SU-DHL-6 (cell line): ENCODE measurements around the gene HPSE.
"Not testable (repeated sequence)": the region's sequence is repeated elsewhere in the genome, so short reads cannot be mapped to it uniquely, and the experiment has no call there.

Experiments
- H2AFZ ChIP-seq: fragments of 200-600 bp; sonication (generic); 2 replicates; pipeline ENCODE4 v1.6.1; 2014; ENCODE audit warnings: low read depth, mild to moderate bottlenecking, moderate library complexity, mixed read lengths, antibody characterized with exemption, low read length; ENCODE audit not compliant: severe bottlenecking
- H3F3A ChIP-seq: fragments of 200-600 bp; shearing (Covaris generic); 2 replicates; pipeline ENCODE4 v1.6.0; 2016; ENCODE audit warnings: antibody characterized with exemption, mild to moderate bottlenecking; ENCODE audit not compliant: insufficient read depth
- H3K27ac ChIP-seq: fragments of 200-600 bp; sonication (generic); 2 replicates; pipeline ENCODE4 v1.5.1; 2016; ENCODE audit warnings: low read depth, mild to moderate bottlenecking, low read length, moderate library complexity, mixed read lengths
- H3K27me3 ChIP-seq: fragments of 200-600 bp; sonication (generic), shearing (Covaris generic); 2 replicates; pipeline ENCODE4 v1.6.0; 2014; ENCODE audit warnings: mild to moderate bottlenecking, low read length
- H3K36me3 ChIP-seq: fragments of 200-600 bp; sonication (generic); 2 replicates; pipeline ENCODE4 v1.6.1; 2014; ENCODE audit warnings: mild to moderate bottlenecking, low read length, mixed read lengths
- H3K4me2 ChIP-seq: fragments of 300-600, 200-600 bp; shearing (Covaris generic), sonication (generic); 2 replicates; pipeline ENCODE4 v1.6.0; 2014; ENCODE audit warnings: low read length, low read depth, mild to moderate bottlenecking; ENCODE audit not compliant: poor library complexity, severe bottlenecking
- H3K4me3 ChIP-seq: fragments of 200-600 bp; sonication (generic); 2 replicates; pipeline ENCODE4 v1.5.1; 2014; ENCODE audit warnings: antibody characterized with exemption, low read length, mild to moderate bottlenecking, mixed read lengths; ENCODE audit not compliant: insufficient read depth, poor library complexity, severe bottlenecking
- H3K79me2 ChIP-seq: fragments of 200-600 bp; sonication (generic); 2 replicates; pipeline ENCODE4 v1.6.1; 2014; ENCODE audit warnings: mild to moderate bottlenecking, low read length, moderate library complexity; ENCODE audit not compliant: insufficient read depth
- H3K9ac ChIP-seq: fragments of 200-600 bp; sonication (generic); 2 replicates; pipeline ENCODE4 v1.7.0; 2014; ENCODE audit warnings: mild to moderate bottlenecking, low read length
- H3K9me2 ChIP-seq: fragments of 200-600 bp; sonication (generic); replicated peaks from 2 replicates; pipeline ENCODE4 v1.6.1; 2014; ENCODE audit warnings: low read length; ENCODE audit not compliant: insufficient read depth
- H3K9me3 ChIP-seq: fragments of 200-600 bp; sonication (generic); 2 replicates; pipeline ENCODE4 v1.6.1; 2014; ENCODE audit warnings: low read length, mixed read lengths; ENCODE audit not compliant: insufficient read depth
- H4K20me1 ChIP-seq: fragments of 200-600 bp; sonication (generic); 2 replicates; pipeline ENCODE4 v1.6.1; 2014; ENCODE audit warnings: low read depth, mild to moderate bottlenecking, antibody characterized with exemption, low read length, moderate library complexity, mixed read lengths
- EZH2phosphoT487 ChIP-seq: fragments of 200-600 bp; sonication (generic), shearing (Covaris generic); conservative IDR thresholded peaks from 2 replicates; pipeline ENCODE4 v1.6.1; 2018; ENCODE audit warnings: mild to moderate bottlenecking, antibody characterized with exemption, low read length, moderate library complexity, mixed read lengths
- TF ChIP-seq, protein P1 (sequence below): fragments of 200-600 bp; sonication (generic); IDR thresholded peaks from one replicate; pipeline ENCODE4 v1.5.1; 2017; ENCODE audit warnings: antibody characterized with exemption, mild to moderate bottlenecking, low read length, moderate library complexity; ENCODE audit not compliant: insufficient read depth, poor library complexity, severe bottlenecking

The HPSE gene

DNA sequence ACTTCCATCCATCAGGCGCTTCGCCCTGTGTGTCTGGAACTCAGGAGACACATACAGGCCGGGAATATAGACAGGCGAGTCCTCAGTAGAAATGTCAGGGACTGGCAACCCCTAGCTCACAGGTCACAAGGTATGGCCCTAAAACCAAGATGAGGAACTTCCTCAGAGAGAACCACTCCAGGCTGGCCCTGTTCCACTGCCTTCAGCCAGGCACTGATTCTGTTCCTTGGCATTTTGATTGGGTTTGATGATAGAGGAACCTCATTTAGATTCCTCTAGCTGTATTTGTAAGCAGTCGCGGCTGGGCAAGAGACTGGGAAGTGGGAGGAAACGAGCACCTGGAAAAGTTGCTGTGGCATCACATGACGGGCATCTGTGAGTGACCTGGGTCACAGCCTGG lies 8.1 kb downstream of the HPSE start:
- H3K27me3 ChIP-seq, result no peaks in the 10 kb centered on the region
- H3K9ac ChIP-seq, result no peak overlapping the region
- TF ChIP-seq EZH2phosphoT487, result no peak
- no peaks in the 10 kb centered on the region for H4K20me1 ChIP-seq
- no peaks in the 10 kb centered on the region for H3K79me2 ChIP-seq
- H2AFZ ChIP-seq, result no peak overlapping the region
- no peak overlapping the region for H3K27ac ChIP-seq
- no peak overlapping the region for H3K4me2 ChIP-seq
- no peaks in the 10 kb centered on the region for H3F3A ChIP-seq
- no peaks in the 10 kb centered on the region for H3K36me3 ChIP-seq
- H3K9me2 ChIP-seq, result no peaks in the 10 kb centered on the region
- no peaks in the 10 kb centered on the region for H3K9me3 ChIP-seq
- H3K4me3 ChIP-seq, result no peak overlapping the region

DNA sequence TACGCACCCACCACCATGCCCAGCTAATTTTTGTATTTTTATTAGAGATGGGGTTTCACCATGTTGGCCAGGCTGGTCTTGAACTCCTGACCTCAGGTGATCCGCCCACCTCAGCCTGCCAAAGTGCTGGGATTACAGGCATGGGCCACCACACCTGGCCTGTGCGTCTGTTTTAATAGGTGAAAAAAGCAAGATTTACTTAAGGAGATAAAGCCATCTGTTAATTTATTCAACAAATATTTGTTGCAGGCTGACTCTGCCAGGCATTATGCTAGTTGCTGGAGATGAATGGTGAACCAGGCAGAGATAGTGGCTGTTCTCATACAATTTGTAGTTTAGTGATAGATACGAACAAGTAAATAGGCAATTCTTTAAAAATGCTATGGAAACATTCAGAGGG lies 9.3 kb downstream of the HPSE start:
- H3K4me3 ChIP-seq, H3K9ac ChIP-seq, H3K79me2 ChIP-seq, H3K9me3 ChIP-seq, H3K27ac ChIP-seq, H3K9me2 ChIP-seq, H3K4me2 ChIP-seq, H3F3A ChIP-seq, H2AFZ ChIP-seq, H3K27me3 ChIP-seq, H4K20me1 ChIP-seq, H3K36me3 ChIP-seq: not testable (repeated sequence)

DNA sequence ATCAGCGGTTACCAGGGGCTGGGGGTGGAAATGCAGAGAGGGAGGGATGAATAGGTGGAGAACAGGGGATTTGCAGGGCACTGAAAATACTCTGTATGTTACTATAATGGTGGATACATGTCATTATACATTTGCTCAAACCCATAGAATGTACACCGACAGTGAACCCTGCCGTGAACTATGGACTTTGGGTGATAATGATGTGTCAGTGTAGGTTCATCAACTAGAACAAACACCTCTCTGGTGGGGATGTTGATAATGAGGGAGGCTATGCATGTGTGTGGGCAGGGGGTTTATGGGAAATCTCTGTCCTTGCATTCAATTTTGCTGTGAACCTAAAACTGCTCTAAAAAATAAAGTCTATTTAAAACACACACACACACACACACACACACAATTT lies 11.5 kb downstream of the HPSE start:
- H3K9ac ChIP-seq, result no peak overlapping the region
- no peaks in the 10 kb centered on the region for H3K9me2 ChIP-seq
- no peaks in the 10 kb centered on the region for H3F3A ChIP-seq
- H3K36me3 ChIP-seq, result no peaks in the 10 kb centered on the region
- no peaks in the 10 kb centered on the region for H4K20me1 ChIP-seq
- no peak overlapping the region for H3K4me2 ChIP-seq
- no peak overlapping the region for H2AFZ ChIP-seq
- TF ChIP-seq, protein P1, sequence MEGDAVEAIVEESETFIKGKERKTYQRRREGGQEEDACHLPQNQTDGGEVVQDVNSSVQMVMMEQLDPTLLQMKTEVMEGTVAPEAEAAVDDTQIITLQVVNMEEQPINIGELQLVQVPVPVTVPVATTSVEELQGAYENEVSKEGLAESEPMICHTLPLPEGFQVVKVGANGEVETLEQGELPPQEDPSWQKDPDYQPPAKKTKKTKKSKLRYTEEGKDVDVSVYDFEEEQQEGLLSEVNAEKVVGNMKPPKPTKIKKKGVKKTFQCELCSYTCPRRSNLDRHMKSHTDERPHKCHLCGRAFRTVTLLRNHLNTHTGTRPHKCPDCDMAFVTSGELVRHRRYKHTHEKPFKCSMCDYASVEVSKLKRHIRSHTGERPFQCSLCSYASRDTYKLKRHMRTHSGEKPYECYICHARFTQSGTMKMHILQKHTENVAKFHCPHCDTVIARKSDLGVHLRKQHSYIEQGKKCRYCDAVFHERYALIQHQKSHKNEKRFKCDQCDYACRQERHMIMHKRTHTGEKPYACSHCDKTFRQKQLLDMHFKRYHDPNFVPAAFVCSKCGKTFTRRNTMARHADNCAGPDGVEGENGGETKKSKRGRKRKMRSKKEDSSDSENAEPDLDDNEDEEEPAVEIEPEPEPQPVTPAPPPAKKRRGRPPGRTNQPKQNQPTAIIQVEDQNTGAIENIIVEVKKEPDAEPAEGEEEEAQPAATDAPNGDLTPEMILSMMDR, result no peak
- no peak for TF ChIP-seq EZH2phosphoT487
- no peak overlapping the region for H3K27ac ChIP-seq
- H3K9me3 ChIP-seq, result no peaks in the 10 kb centered on the region
- H3K4me3 ChIP-seq, result no peak overlapping the region
- H3K79me2 ChIP-seq, result no peaks in the 10 kb centered on the region
- no peaks in the 10 kb centered on the region for H3K27me3 ChIP-seq

DNA sequence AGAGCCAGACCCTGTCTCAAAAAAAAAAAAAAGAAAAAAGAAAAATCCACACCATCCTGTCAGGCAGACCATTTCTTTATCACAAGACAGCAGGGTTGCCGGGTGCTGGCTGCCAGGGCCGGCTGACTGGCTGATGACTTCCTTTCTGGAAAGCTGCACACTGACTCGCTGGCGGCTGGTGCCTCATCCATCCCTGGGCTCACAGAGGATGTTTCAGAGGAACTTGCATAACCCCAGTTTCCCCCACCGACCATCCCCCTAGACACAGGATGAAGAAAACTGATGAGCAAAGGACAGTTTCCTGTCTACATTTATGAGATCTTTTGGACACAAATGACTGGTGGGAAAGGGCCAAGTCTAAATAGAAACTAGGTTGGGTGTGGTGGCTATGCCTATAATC lies 14.1 kb downstream of the HPSE start:
- Histone ChIP-seq H3K36me3 (no peaks in the 10 kb centered on the region), H3K27me3 (no peaks in the 10 kb centered on the region), H3K9ac (no peak overlapping the region), H3F3A (no peaks in the 10 kb centered on the region), H3K4me2 (no peak overlapping the region), H4K20me1 (no peaks in the 10 kb centered on the region), H3K9me3 (no peaks in the 10 kb centered on the region), H2AFZ (no peak overlapping the region), H3K4me3 (no peak overlapping the region), H3K79me2 (no peaks in the 10 kb centered on the region), H3K9me2 (no peaks in the 10 kb centered on the region), H3K27ac (no peak overlapping the region)
- no peak for TF ChIP-seq EZH2phosphoT487
- TF ChIP-seq, protein P1, result no peak
